Astrocyte of the spinal cord (primary cell): Measurements from ENCODE around the gene CST9.

ENCODE experiments used
- DNase-seq: peaks from one replicate; pipeline ENCODE4 v3.0.0; 2011; ENCODE audit warnings: low read depth, low spot score
- H3K4me3 ChIP-seq: 2 replicates; pipeline ENCODE4 v1.5.1; 2011; ENCODE audit warnings: low read depth, mild to moderate bottlenecking, low read length, moderate library complexity
- CTCF ChIP-seq: IDR thresholded peaks from 2 replicates; pipeline ENCODE4 v1.5.1; 2012; ENCODE audit warnings: low read depth, mild to moderate bottlenecking, low read length, inconsistent platforms
- in situ Hi-C: cut with HindIII; loops from 2 replicates; pipeline ENCODE4 v1.10.0; 2017; ENCODE audit warnings: low sequenced_read_pairs

The CST9 gene

GRCh38 chr20:23595941-23596340, 9.8 kb downstream of the CST9 start:
- in situ Hi-C loops = no loop called here
- H3K4me3 ChIP-seq = no peak overlapping the region
- no peak for TF ChIP-seq CTCF
- no peak for DNase-seq

DNA sequence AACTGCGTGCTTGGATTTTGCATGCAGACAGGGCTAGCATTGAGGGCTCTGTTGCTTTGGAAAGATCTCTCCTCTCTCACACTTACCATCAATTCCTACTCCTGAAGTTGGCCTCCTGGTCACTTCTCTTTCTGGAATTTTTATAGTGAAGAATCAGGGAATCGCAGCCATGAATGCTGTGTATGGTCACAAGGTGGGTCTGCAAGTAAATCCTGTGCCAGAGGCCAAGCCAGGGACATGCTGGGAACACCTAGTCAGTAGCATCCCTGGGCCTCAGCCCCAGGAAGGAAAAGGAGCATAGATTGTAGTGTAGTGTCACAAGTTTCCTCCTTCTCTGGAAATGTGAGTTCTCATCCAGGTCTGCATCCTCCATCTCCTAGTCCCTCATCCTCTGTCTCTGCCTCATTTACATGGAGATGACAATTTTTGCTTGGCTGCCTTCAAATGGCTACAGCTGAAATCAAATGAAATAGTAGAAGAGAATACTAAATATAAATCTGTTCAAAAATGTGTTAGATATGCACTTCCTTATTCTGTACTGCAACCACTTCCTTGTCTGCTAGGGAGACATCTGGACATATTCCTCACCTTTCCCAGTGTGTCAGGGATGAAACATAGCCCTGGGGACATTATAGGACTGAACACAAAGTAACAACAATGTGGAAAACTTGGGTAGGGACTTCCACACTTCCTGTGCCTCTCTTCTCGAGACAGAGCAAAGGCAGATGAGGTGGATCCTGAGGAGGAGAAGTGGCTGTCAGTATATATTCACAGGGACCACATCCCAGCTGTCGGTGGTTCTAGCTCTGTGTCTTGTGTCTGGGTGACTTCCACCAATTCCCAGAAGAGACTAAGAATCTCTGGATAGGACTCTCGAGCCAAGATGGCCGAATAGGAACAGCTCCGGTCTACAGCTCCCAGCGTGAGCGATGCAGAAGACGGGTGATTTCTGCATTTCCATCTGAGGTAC, 17.0 kb downstream of the CST9 start:
- in situ Hi-C loops = no loop called here
- DNase-seq = no peak
- TF ChIP-seq CTCF = no peak
- H3K4me3 ChIP-seq = no peak overlapping the region

DNA sequence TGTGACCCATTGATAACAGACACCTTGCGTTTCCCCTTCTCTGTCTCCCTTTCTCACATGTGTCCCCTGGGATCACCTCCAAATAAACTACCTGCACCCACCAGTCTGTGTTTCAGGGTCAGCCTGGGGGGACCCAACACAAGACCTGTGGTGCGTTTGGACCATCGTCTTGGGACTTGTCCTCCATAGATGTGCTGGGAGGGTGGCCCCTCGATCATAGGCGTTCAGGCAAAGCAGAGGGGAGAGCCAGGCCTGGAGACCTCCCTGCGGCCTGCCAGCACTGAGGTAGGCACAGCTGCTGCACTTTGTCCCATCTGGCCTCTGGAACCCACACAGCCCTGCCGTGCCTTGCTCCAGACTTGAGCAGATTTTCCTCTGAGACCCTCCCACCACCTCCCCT, 18.1 kb downstream of the CST9 start:
- no peak overlapping the region for H3K4me3 ChIP-seq
- in situ Hi-C loops = no loop called here
- no peak for TF ChIP-seq CTCF
- DNase-seq = no peak

DNA sequence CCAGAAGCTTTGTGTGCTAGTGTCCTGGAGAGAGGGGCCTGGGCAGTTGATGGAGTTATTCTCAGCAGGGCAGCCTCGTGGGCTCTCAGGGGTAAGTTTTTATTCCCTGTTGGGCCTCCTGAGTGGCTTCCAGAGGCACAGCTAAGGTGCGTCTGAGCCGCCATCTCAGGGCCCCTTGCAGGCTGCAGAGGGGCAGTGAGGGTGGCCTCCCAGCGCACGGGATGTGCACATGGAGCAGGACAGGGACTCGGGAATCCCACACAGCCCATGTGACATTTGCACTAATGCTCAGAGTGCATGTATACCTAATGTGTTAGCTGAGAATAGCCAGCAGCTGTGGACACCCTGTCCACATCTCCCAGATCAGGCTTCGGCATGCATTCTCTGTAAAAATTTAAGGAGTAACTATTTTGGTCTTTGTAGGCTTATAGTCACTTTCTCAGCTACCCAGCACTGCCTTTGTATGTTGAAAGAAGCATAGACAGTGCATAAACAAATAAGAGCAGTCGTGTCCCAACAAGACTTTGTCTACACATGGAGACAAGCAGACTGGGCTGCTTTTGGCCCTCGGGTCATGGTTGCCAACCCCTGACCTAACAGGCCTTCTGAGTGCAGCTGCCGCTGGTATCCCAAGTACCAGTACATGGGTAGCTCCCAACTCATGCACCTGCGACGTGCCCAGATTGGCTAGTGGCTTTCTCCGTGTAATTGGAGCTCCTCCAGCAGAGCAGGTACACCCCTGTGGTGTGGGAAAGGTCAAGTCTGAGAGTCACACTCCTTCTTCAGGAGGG, 18.8 kb downstream of the CST9 start:
- DNase-seq = no peak
- TF ChIP-seq CTCF = no peak
- H3K4me3 ChIP-seq = no peak overlapping the region
- in situ Hi-C loops = no loop called here

- no peak for DNase-seq
- H3K4me3 ChIP-seq = no peak overlapping the region
- in situ Hi-C loops = no loop called here
- no peak for TF ChIP-seq CTCF
Measured at GRCh38 chr20:23585808-23586734, 19.6 kb downstream of the CST9 start.

DNA sequence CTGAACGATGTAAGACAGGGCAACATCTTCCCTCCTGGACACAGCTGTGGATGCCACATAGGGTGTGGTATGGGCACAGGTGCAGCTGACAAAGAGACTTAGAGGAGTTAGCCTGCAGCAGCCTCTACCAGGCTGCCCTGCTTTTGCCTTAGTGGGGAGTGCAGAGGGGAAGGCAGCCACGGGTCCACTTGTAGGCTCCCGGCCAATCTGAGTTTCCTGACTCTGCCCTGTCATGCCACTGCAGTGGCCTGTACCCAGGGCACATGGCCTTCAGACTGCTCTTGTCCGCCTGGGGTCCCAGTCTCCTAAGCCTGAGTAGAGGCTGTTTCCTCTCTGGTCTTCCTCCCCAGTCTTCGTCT, 20.3 kb downstream of the CST9 start:
- no peak for DNase-seq
- in situ Hi-C loops = no loop called here

More for the DNA sequence above, 20.3 kb downstream of the CST9 start:
- no peak for TF ChIP-seq CTCF
- no peak overlapping the region for H3K4me3 ChIP-seq
